Heart left ventricle (tissue), 13 donors: ENCODE results near the gene NBL1.

ENCODE experiments used
- POLR2A ChIP-seq, 2 donors: fragments of 450-650 bp; IDR thresholded peaks; one replicate each; pipeline ENCODE4 v1.6.1; 2017; ENCODE audit warnings: antibody characterized with exemption in 2 of 2, mild to moderate bottlenecking in 2 of 2, moderate library complexity in 2 of 2
- TF ChIP-seq, protein P1 (sequence below), 12 donors: fragments of 200-600 bp; sonication (generic) in 4 of 12; IDR thresholded peaks; one replicate each; pipeline versions ENCODE4 v1.5.0 to v1.8.0; 2018 to 2022; ENCODE audit warnings: antibody characterized with exemption in 12 of 12, mild to moderate bottlenecking in 5 of 12
- donor health status: ischemic (EF 13 %, LVEDD 7.1; RV severe dilation, severe dysfunction).
- donor health status: DM: no; HTN: yes; CAD: no.
- donor health status: DM: no; HTN: no; CAD: no.
- donor health status: ischemic (EF 25% LVEDD 6.9; RV normal size, moderate dysfunction).
- donor health status: ischemic (EF 25% LVEDD 5.7; RV mildly dilated, moderate dysfunction).
- donor health status: ischemic (EF 35%, LVEDD 5.7; RV mildly dilated, moderate dysfunction).
- donor health status: nonischemic (EF 11% LVEDD 7.7; RV severe dilation, severe dysfunction).
- donor health status: DM: yes; HTN: yes; CAD: no.
- donor health status: PGD.
- donor health status: ischemic (EF 29% LVEDD 5.4; RV normal size, mild dysfunction).
- donor health status: nonischemic (EF 23%, LVEDD 6.1; RV moderate dilation, normal function).

DNA sequence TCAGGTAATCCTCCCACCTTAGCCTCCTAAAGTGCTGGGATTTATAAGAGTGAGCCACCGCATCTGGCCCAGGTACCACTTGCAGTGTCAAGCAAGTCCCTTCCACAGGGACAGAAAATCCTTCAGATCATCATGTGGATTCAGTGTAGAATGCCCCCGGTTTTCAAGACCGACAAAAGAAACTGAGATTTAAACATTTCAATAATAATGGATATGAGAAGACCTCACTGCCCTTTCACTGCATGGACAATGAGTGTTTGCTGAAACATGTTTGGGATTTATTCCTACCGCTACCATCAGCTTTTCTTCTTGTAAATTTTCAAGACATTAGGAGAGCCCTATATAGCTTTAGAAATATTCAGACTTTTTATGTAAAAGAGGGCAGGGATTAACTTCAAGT, 62.0 kb downstream of the NBL1 start:
- TF ChIP-seq, protein P1, sequence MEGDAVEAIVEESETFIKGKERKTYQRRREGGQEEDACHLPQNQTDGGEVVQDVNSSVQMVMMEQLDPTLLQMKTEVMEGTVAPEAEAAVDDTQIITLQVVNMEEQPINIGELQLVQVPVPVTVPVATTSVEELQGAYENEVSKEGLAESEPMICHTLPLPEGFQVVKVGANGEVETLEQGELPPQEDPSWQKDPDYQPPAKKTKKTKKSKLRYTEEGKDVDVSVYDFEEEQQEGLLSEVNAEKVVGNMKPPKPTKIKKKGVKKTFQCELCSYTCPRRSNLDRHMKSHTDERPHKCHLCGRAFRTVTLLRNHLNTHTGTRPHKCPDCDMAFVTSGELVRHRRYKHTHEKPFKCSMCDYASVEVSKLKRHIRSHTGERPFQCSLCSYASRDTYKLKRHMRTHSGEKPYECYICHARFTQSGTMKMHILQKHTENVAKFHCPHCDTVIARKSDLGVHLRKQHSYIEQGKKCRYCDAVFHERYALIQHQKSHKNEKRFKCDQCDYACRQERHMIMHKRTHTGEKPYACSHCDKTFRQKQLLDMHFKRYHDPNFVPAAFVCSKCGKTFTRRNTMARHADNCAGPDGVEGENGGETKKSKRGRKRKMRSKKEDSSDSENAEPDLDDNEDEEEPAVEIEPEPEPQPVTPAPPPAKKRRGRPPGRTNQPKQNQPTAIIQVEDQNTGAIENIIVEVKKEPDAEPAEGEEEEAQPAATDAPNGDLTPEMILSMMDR (IDR thresholded peaks at IDR 0.05), result no peak
- no peak for TF ChIP-seq POLR2A (IDR thresholded peaks at IDR 0.05)
